Measurements from ENCODE around the gene SERGEF.

GRCh38 chr11:17883946-17884345 is 128.9 kb downstream of the SERGEF start:
- no peak for TF ChIP-seq ESRRA (IDR thresholded peaks at IDR 0.05; ENCODE audit: borderline replicate concordance, low read length)
- TF ChIP-seq HEYL (CRISPR knock-in tag; IDR thresholded peaks at IDR 0.05), result no peak
- no peak for TF ChIP-seq CHD2 (IDR thresholded peaks at IDR 0.05; ENCODE audit: low read length, partially characterized antibody)
- no peak for TF ChIP-seq ZC3H11A (IDR thresholded peaks at IDR 0.05)
- TF ChIP-seq CTCF (IDR thresholded peaks at IDR 0.05), result no peak
- TF ChIP-seq EP300 (IDR thresholded peaks at IDR 0.05), result no peak

Measured in A549 (cell line).